Endodermal cell (in vitro differentiated cells): ENCODE measurements around the gene ATXN1. TPM values are rescaled to one million over a fixed set of nuclear protein-coding genes. Genes with fewer than 3 reads are reported as not detected.

ENCODE experiments used
- DNase-seq: peaks from one replicate; pipeline ENCODE4 v3.0.0-alpha.2; 2017
- H3K27ac ChIP-seq: 2 replicates; pipeline ENCODE4 v1.5.1; 2013; ENCODE audit warnings: mild to moderate bottlenecking, low read depth, low read length, moderate library complexity
- H3K27me3 ChIP-seq: 2 replicates; pipeline ENCODE4 v1.6.1; 2013; ENCODE audit warnings: mild to moderate bottlenecking, low read length, moderate library complexity; ENCODE audit not compliant: insufficient read depth, control insufficient read depth, poor library complexity, severe bottlenecking
- H3K36me3 ChIP-seq: 2 replicates; pipeline ENCODE4 v1.7.0; 2013; ENCODE audit warnings: mild to moderate bottlenecking, low read length, moderate library complexity; ENCODE audit not compliant: control insufficient read depth, insufficient read depth
- H3K4me1 ChIP-seq: one replicate; pipeline ENCODE4 v1.7.0; 2013; ENCODE audit warnings: low read length; ENCODE audit not compliant: control insufficient read depth, insufficient read depth
- H3K4me3 ChIP-seq: 2 replicates; pipeline ENCODE4 v1.5.1; 2013; ENCODE audit warnings: mild to moderate bottlenecking, low read length, moderate library complexity
- H3K9ac ChIP-seq: 2 replicates; pipeline ENCODE4 v1.6.1; 2013; ENCODE audit warnings: mild to moderate bottlenecking, low read length, moderate library complexity; ENCODE audit not compliant: poor library complexity, severe bottlenecking; ENCODE audit errors: extremely low read depth
- H3K9me3 ChIP-seq: 2 replicates; pipeline ENCODE4 v1.6.1; 2013; ENCODE audit warnings: mild to moderate bottlenecking, low read length, moderate library complexity; ENCODE audit not compliant: control insufficient read depth
- H3K27ac Mint-ChIP-seq: 2 replicates; pipeline ENCODE4 v1.8.0; 2020; ENCODE audit warnings: mixed read lengths
- H3K27me3 Mint-ChIP-seq: 2 replicates; pipeline ENCODE4 v1.8.0; 2021; ENCODE audit warnings: mild to moderate bottlenecking, mixed read lengths; ENCODE audit not compliant: insufficient read depth
- H3K36me3 Mint-ChIP-seq: 2 replicates; pipeline ENCODE4 v1.8.0; 2020; ENCODE audit warnings: low read depth, mixed read lengths
- H3K4me1 Mint-ChIP-seq: 2 replicates; pipeline ENCODE4 v1.8.0; 2020; ENCODE audit warnings: mixed read lengths
- H3K4me3 Mint-ChIP-seq: 2 replicates; pipeline ENCODE4 v1.8.0; 2020; ENCODE audit warnings: mild to moderate bottlenecking, moderate library complexity, mixed read lengths
- H3K9me3 Mint-ChIP-seq: 2 replicates; pipeline ENCODE4 v1.8.0; 2020; ENCODE audit warnings: mild to moderate bottlenecking, mixed read lengths
- CTCF ChIP-seq: fragments of 200-600 bp; sonication (generic); conservative IDR thresholded peaks from 2 replicates; pipeline ENCODE4 v1.5.0; 2021; ENCODE audit warnings: antibody characterized with exemption, mild to moderate bottlenecking
- WGBS, 2 experiments: methylation state at CpG; one replicate each; pipeline versions ENCODE4 v1.1.5 to v1.1.7; 2013; ENCODE audit warnings: missing lambda C conversion rate in 2 of 2, mixed read lengths in 1 of 2; ENCODE audit not compliant: insufficient coverage in 1 of 2, insufficient read length in 1 of 2; 5-methylcytosine and 5-hydroxymethylcytosine counted together
- total RNA-seq, 2 donors: library from RNA; stranded (reverse); fragmentation: NEBNext Ultra II Directional in 1 of 2; extraction: Animal tissue kit (Norgen Biotek cat#: 25700) in 1 of 2; gene quantifications; 2 replicates in 1 of 2; 3 replicates in 1 of 2; pipeline ENCODE4 v1.2.1, GENCODE V29; 2021

ATXN1 gene
- total RNA-seq, 2 donors from 2014 or later: 10.4 to 15.9 TPM

DNA sequence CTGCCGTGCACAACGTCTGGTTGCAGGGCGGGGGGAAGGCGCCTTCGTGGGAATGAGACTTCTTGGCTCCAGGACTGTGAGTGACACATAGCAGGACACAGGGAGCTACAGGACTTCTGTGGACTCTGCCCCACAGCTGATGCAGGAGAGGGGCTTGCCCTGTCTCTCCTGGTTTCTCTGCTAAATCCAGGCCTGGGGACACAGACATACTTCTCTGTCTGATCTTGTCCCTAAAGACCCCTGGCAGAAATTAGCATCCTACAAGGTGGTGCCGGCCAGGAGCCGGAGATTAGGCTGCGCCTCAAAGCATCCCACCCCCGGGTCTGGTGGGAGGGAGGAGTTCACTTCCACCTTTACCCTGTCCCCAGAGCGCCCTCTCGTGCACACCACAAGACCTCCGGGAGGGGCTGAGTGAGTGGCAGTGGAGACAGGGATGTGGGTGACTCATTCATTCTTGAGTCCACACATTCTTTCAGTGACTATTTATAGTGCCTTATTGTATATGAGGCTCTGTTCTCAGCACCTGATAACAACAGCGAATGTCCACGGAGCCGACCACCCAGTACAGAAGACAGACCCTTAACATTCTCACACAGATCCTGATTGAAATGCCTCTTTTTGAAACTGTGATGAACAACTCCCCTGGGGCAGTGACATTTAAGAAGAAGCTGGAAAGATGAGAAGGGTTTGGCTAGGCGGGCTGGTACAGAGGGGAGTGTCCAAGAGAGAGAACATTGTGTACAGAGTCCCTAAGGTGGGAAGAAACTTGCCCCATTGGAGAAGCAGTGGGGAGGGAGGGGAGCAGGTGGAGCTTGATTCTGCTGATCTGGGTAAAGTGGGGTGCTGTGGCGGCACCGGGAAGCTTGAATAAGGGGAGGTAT, 483.9 kb downstream of the ATXN1 start:
- Mint-ChIP-seq H3K4me1 (peaks cover 26% of the 10 kb centered on the region), H3K9me3 (no peaks in the 10 kb centered on the region), H3K27ac (peak overlapping the region; percentile 52), H3K4me3 (no peak overlapping the region), H3K36me3 (no peaks in the 10 kb centered on the region), H3K27me3 (no peaks in the 10 kb centered on the region)
- H3K27ac ChIP-seq: no peak overlapping the region
- TF ChIP-seq CTCF: peak; percentile 80
- no peak overlapping the region for H3K9ac ChIP-seq
- WGBS, 2 experiments: 57 to 60% methylated on average over 10 to 18 of the region's 18 CpGs
- H3K9me3 ChIP-seq: no peaks in the 10 kb centered on the region
- DNase-seq: peak; percentile 95
- H3K4me1 ChIP-seq: peaks cover 4% of the 10 kb centered on the region
- H3K36me3 ChIP-seq: no peaks in the 10 kb centered on the region
- no peaks in the 10 kb centered on the region for H3K27me3 ChIP-seq
- no peak overlapping the region for H3K4me3 ChIP-seq

DNA sequence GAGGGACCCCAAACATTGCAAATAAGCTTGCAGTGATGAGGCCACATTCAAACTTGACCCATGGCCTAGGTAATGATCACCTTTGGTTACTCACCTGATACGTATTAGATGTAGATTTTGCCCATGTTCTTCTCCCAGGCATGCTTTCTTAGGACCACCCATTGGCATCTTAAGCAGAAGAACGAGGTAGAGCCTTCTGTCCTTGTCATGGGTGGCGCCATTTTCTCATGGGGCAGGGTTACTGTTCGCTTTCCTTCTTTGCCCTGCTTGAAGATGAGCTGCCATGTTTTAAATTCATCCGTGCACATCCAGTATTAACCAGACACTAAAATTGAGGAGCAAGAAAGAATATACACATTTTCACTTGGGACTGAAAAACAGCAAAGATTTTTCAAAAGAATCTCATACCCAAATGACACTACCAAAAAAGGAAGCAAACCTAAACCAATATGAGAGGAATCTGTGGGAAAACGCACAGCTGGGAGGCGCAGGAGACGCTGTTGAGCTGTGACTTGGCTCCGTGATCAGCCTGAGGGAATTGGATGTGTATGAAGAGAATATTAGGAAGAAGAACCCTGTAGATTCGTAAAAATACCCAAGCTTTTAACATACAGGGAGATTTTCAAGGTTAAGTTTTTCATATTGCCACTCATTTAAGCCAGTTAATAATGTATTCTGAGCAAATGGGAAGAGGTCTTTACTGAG, 486.2 kb downstream of the ATXN1 start:
- Histone ChIP-seq H3K36me3 (no peaks in the 10 kb centered on the region), H3K4me3 (no peak overlapping the region), H3K4me1 (peaks cover 4% of the 10 kb centered on the region), H3K27me3 (no peaks in the 10 kb centered on the region), H3K9ac (no peak overlapping the region), H3K9me3 (no peaks in the 10 kb centered on the region), H3K27ac (no peak overlapping the region)
- H3K4me3 Mint-ChIP-seq: no peak overlapping the region
- peaks cover 29% of the 10 kb centered on the region for H3K4me1 Mint-ChIP-seq
- no peak overlapping the region for H3K27ac Mint-ChIP-seq
- H3K9me3 Mint-ChIP-seq: no peaks in the 10 kb centered on the region
- no peak for TF ChIP-seq CTCF
- no peaks in the 10 kb centered on the region for H3K27me3 Mint-ChIP-seq
- H3K36me3 Mint-ChIP-seq: no peaks in the 10 kb centered on the region
- 95 to 97% methylated on average over 9 to 10 of the region's 10 CpGs for WGBS, 2 experiments
- no peak for DNase-seq

DNA sequence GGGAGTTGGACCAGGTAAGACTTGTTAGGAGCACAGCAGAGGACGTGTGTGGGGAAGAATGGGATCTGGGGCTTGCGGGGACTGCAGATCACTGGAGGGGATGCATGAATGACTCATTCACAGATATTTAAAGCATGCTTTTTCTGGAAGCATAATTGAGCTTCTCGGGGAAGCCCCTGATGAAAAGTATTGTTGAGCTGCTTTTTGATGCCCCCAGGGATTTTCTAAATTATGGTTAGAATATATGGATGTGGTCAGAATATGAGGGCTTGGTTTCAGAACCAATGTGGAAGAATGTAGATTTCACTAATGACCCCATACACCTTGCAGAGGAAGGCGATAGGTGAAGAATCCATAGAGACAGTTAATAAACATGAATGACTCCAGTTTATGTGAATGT, 486.8 kb downstream of the ATXN1 start:
- H3K27ac Mint-ChIP-seq: no peak overlapping the region
- no peak overlapping the region for H3K4me3 ChIP-seq
- no peaks in the 10 kb centered on the region for H3K27me3 Mint-ChIP-seq
- peaks cover 32% of the 10 kb centered on the region for H3K4me1 Mint-ChIP-seq
- H3K4me3 Mint-ChIP-seq: no peak overlapping the region
- no peak for TF ChIP-seq CTCF
- 91 to 96% methylated on average over 4 of the region's 4 CpGs for WGBS, 2 experiments
- DNase-seq: no peak
- peaks cover 4% of the 10 kb centered on the region for H3K4me1 ChIP-seq
- no peaks in the 10 kb centered on the region for H3K9me3 Mint-ChIP-seq
- no peaks in the 10 kb centered on the region for H3K36me3 Mint-ChIP-seq
- H3K36me3 ChIP-seq: no peaks in the 10 kb centered on the region
- H3K27ac ChIP-seq: no peak overlapping the region
- no peaks in the 10 kb centered on the region for H3K9me3 ChIP-seq
- no peak overlapping the region for H3K9ac ChIP-seq
- no peaks in the 10 kb centered on the region for H3K27me3 ChIP-seq
